ENCODE data around the gene CD80.
"Not testable (repeated sequence)": the region's sequence is repeated elsewhere in the genome, so short reads cannot be mapped to it uniquely, and the experiment has no call there.

- not testable (repeated sequence) for TF ChIP-seq CTCF (optimal IDR thresholded peaks at IDR 0.05 in 1 of 3, IDR thresholded peaks at IDR 0.05 in 1 of 3, conservative IDR thresholded peaks at IDR 0.05 in 1 of 3; ENCODE audit: extremely low read depth in 1 of 3, insufficient read depth in 2 of 3, low read length in 3 of 3); EZH2 (IDR thresholded peaks at IDR 0.05; ENCODE audit: low read length)
These were observed 35.5 kb upstream of the CD80 start for GRCh38 chr3:119594929-119595328.
